HepG2 (cell line): ENCODE data around the gene NEK9. TPM values are rescaled to one million over a fixed set of nuclear protein-coding genes. Genes with fewer than 3 reads are reported as not detected.

Source experiments
- ATAC-seq: fragments of 200-7000 bp; cut with Tn5 transposase; 3 replicates; pipeline ENCODE4 v1.9.1; 2020; ENCODE audit warnings: mild to moderate bottlenecking, moderate library complexity
- BruUV-seq: library from RNA; stranded (reverse); fragments of 400-500 nt; replicated peaks from 2 replicates; lab custom pipeline; 2021; lab: Mats Ljungman, UMichigan
- CTCF ChIA-PET: fragments of 300-600 bp; formaldehyde crosslinking; extraction: SDS; loops from one replicate; lab custom pipeline; 2021; ENCODE audit warnings: low total read pairs, inconsistent platforms, low intra/inter-chr PET ratio; lab: Yijun Ruan, JAX
- POLR2A ChIA-PET: fragments of 350-600 bp; sonication (Branson Sonifier 250); formaldehyde crosslinking; loops from one replicate; lab custom pipeline; 2020; ENCODE audit warnings: antibody characterized with exemption, inconsistent platforms; lab: Yijun Ruan, JAX
- DNase-seq: peaks from one replicate; pipeline ENCODE4 v3.0.0-alpha.2; 2015; ENCODE audit warnings: low spot score
- FAIRE-seq: peaks from 3 replicates; lab custom pipeline; 2011; peaks lifted over from hg19 to GRCh38; lab: Jason Lieb, UNC
- H2AFZ ChIP-seq: one replicate; pipeline ENCODE4 v1.6.1; 2011; ENCODE audit warnings: low read length, inconsistent platforms
- H3K27ac ChIP-seq: fragments of 300-600 bp; 3 replicates; pipeline ENCODE4 v1.8.0; 2011; ENCODE audit warnings: mixed run types, mild to moderate bottlenecking, mixed read lengths, low read length, inconsistent platforms; ENCODE audit not compliant: insufficient read depth; ENCODE audit errors: extremely low read length
- H3K27me3 ChIP-seq, 2 experiments: fragments of 200-600 bp in 1 of 2; 2 replicates in 1 of 2; 3 replicates in 1 of 2; pipeline versions ENCODE4 v1.6.0 to v1.8.0; 2011; ENCODE audit warnings: low read length in 2 of 2, mild to moderate bottlenecking in 2 of 2, moderate library complexity in 2 of 2, inconsistent platforms in 1 of 2; ENCODE audit not compliant: insufficient read depth in 2 of 2, control insufficient read depth in 1 of 2
- H3K36me3 ChIP-seq, 2 experiments: fragments of 200-600 bp in 1 of 2; replicated peaks in 1 of 2; 2 replicates in 1 of 2; 3 replicates in 1 of 2; pipeline versions ENCODE4 v1.5.1 to v1.8.0; 2011; ENCODE audit warnings: low read length in 2 of 2, inconsistent platforms in 1 of 2; ENCODE audit not compliant: insufficient read depth in 2 of 2, control insufficient read depth in 1 of 2
- H3K4me1 ChIP-seq: 2 replicates; pipeline ENCODE4 v1.5.1; 2012; ENCODE audit warnings: low read length, inconsistent platforms; ENCODE audit not compliant: insufficient read depth
- H3K4me2 ChIP-seq: 2 replicates; pipeline ENCODE4 v1.6.0; 2011; ENCODE audit warnings: low read depth, low read length, inconsistent platforms
- H3K4me3 ChIP-seq, 3 experiments: fragments of 200-600 bp in 1 of 3; sonication (generic), shearing (Covaris generic) in 1 of 3; replicated peaks in 1 of 3; 2 replicates each; pipeline ENCODE4 v1.5.1; 2011 to 2016; ENCODE audit warnings: low read length in 3 of 3, inconsistent platforms in 2 of 3, low read depth in 2 of 3, mild to moderate bottlenecking in 2 of 3, control low read depth in 1 of 3, mixed read lengths in 1 of 3; ENCODE audit not compliant: insufficient read depth in 1 of 3
- H3K79me2 ChIP-seq: one replicate; pipeline ENCODE4 v1.6.1; 2011; ENCODE audit warnings: low read length, inconsistent platforms; ENCODE audit not compliant: insufficient read depth
- H3K9ac ChIP-seq: 2 replicates; pipeline ENCODE4 v1.6.0; 2011; ENCODE audit warnings: mild to moderate bottlenecking, low read depth, low read length, inconsistent platforms; ENCODE audit not compliant: insufficient read depth
- H3K9me3 ChIP-seq: 2 replicates; pipeline ENCODE4 v1.5.1; 2012; ENCODE audit warnings: mild to moderate bottlenecking, low read length
- H4K20me1 ChIP-seq: 2 replicates; pipeline ENCODE4 v1.6.0; 2011; ENCODE audit warnings: inconsistent platforms, mild to moderate bottlenecking, low read length, moderate library complexity; ENCODE audit not compliant: insufficient read depth
- HNF4G ChIP-seq, 2 experiments: sonication (generic) in 1 of 2; formaldehyde crosslinking in 1 of 2; IDR thresholded peaks; 2 replicates each; pipeline versions ENCODE4 v1.4.0 to v1.6.1; 2011 to 2020; ENCODE audit warnings: borderline replicate concordance in 2 of 2, low read depth in 2 of 2, mild to moderate bottlenecking in 2 of 2, low read length in 1 of 2, missing genetic modification reagents in 1 of 2, moderate library complexity in 1 of 2
- KDM5A ChIP-seq: fragments of 200-600 bp; sonication (generic); IDR thresholded peaks from 2 replicates; pipeline ENCODE4 v1.7.0; 2018; ENCODE audit warnings: antibody characterized with exemption, mild to moderate bottlenecking, low read length, borderline replicate concordance
- MXD4 ChIP-seq: IDR thresholded peaks from 2 replicates; pipeline ENCODE4 v1.6.1; 2016; ENCODE audit warnings: mild to moderate bottlenecking, missing biosample characterization, missing genetic modification reagents
- NFYC ChIP-seq: IDR thresholded peaks from 2 replicates; pipeline ENCODE4 v1.6.1; 2016; ENCODE audit warnings: missing genetic modification reagents, missing compliant biosample characterization
- PCBP2 ChIP-seq: fragments of 200-400 bp; formaldehyde crosslinking; optimal IDR thresholded peaks from 2 replicates; pipeline ENCODE3; 2018; ENCODE audit warnings: low read length, low read depth; ENCODE audit not compliant: poor library complexity, severe bottlenecking
- SPEN ChIP-seq: sonication (generic); formaldehyde crosslinking; IDR thresholded peaks from 2 replicates; pipeline ENCODE4 v1.5.1; 2020; ENCODE audit warnings: low read depth, mild to moderate bottlenecking, missing genetic modification reagents
- ZC3H4 ChIP-seq: sonication (generic); formaldehyde crosslinking; IDR thresholded peaks from 2 replicates; pipeline ENCODE4 v1.4.0; 2020; ENCODE audit warnings: missing genetic modification reagents, borderline replicate concordance
- ZNF275 ChIP-seq: sonication (generic); formaldehyde crosslinking; IDR thresholded peaks from 2 replicates; pipeline ENCODE4 v1.8.0; 2022; ENCODE audit warnings: missing genetic modification reagents, mild to moderate bottlenecking, inconsistent platforms, borderline replicate concordance
- ZNF414 ChIP-seq: sonication (generic); formaldehyde crosslinking; IDR thresholded peaks from 2 replicates; pipeline ENCODE4 v1.5.0; 2020; ENCODE audit warnings: missing genetic modification reagents
- ZNF616 ChIP-seq: sonication (generic); formaldehyde crosslinking; IDR thresholded peaks from 2 replicates; pipeline ENCODE4 v1.5.0; 2020; ENCODE audit warnings: low read depth, mild to moderate bottlenecking, missing genetic modification reagents
- ZNF652 ChIP-seq: IDR thresholded peaks from 2 replicates; pipeline ENCODE4 v1.6.1; 2016; ENCODE audit warnings: low read depth, borderline replicate concordance
- ZNF879 ChIP-seq: sonication (generic); formaldehyde crosslinking; IDR thresholded peaks from 2 replicates; pipeline ENCODE4 v1.8.1; 2023; ENCODE audit warnings: missing genetic modification reagents
- WGBS: methylation state at CpG from one replicate; pipeline ENCODE4 v1.1.6; 2017; ENCODE audit warnings: low lambda C conversion rate; 5-methylcytosine and 5-hydroxymethylcytosine counted together
- in situ Hi-C: cut with HindIII; loops from 2 replicates; pipeline ENCODE4 v1.10.0; 2017; ENCODE audit warnings: low pct_unique_long_range_greater_than_20kb; ENCODE audit not compliant: extremely low pct_ligation_motif_present
- intact Hi-C: fragments of 100-400 bp; cut with micrococcal nuclease; formaldehyde crosslinking; loops from one replicate; pipeline ENCODE4 v1.10.0; 2022; ENCODE audit not compliant: unreplicated experiment
- polyA plus RNA-seq, 8 experiments: library from polyadenylated mRNA; depleted of rRNA in 3 of 8; stranded (reverse) in 7 of 8; unstranded in 1 of 8; fragments of >200 nt; fragmentation: Illumina TruSeq in 4 of 8; extraction: Trizol in 4 of 8; gene quantifications; 2 replicates each; pipeline versions ENCODE4 v1.2.1 to v1.2.3, GENCODE V29; 2011 to 2016; ENCODE audit warnings: low read depth in 4 of 8, missing spikeins in 1 of 8, mixed read lengths in 1 of 8; ENCODE audit not compliant: insufficient read depth in 1 of 8
- total RNA-seq, 5 experiments: library from RNA; depleted of rRNA; stranded (reverse); fragments of >200 nt; fragmentation: Illumina TruSeq; extraction: Trizol; gene quantifications; 2 replicates each; pipeline ENCODE4 v1.2.3, GENCODE V29; 2016; ENCODE audit warnings: low read depth in 1 of 5
- TF ChIP-seq, protein P1 (sequence below): sonication (generic); formaldehyde crosslinking; IDR thresholded peaks from 2 replicates; pipeline ENCODE4 v1.4.0; 2020; ENCODE audit warnings: missing genetic modification reagents, mild to moderate bottlenecking, borderline replicate concordance
- TF ChIP-seq, protein P2 (sequence below): sonication (generic); formaldehyde crosslinking; IDR thresholded peaks from 2 replicates; pipeline ENCODE4 v1.8.0; 2023; ENCODE audit warnings: mild to moderate bottlenecking, missing genetic modification reagents
- TF ChIP-seq, protein P3 (sequence below), 2 experiments: sonication (generic) in 1 of 2; formaldehyde crosslinking in 1 of 2; IDR thresholded peaks; 2 replicates each; pipeline versions ENCODE4 v1.4.0 to v1.6.1; 2018 to 2020; ENCODE audit warnings: missing genetic modification reagents in 2 of 2, borderline replicate concordance in 1 of 2, low read depth in 1 of 2, mild to moderate bottlenecking in 1 of 2, missing biosample characterization in 1 of 2

Gene NEK9
- total and polyA plus RNA-seq, 2 of the 13 experiments (the other 11 are each of a cell fraction or from before 2014, with no cell fraction given) = 16.5 to 27.3 TPM

GRCh38 chr14:75132382-75133086 is 5.7 kb upstream of the NEK9 start:
- peak; percentile 94 for FAIRE-seq
- H3K79me2 ChIP-seq = peaks cover 6% of the 10 kb centered on the region
- intact Hi-C loops = loop anchor here (1.0 to 5.0 kb wide), 4 partner anchors 15 to 171 kb away; partner anchors contain the start of gene TMED10
- peak; percentile 77 for ATAC-seq
- TSS peak; percentile 55 for BruUV-seq
- H3K9ac ChIP-seq = no peak overlapping the region
- H4K20me1 ChIP-seq = no peaks in the 10 kb centered on the region
- ChIA-PET CTCF (interaction anchor here (2.2 to 4.2 kb wide), 2 partner anchors 163 to 170 kb away, joined by 24 to 40 read pairs; no protein-coding TSS in a partner anchor), POLR2A (interaction anchor here (0.6 kb wide), 1 partner anchor 830 kb away, joined by 3 read pairs; no protein-coding TSS in a partner anchor)
- H3K4me3 ChIP-seq = no peak overlapping the region
- peaks cover 13 to 17% of the 10 kb centered on the region in 2 experiments for H3K36me3 ChIP-seq
- H2AFZ ChIP-seq = no peak overlapping the region
- in situ Hi-C loops = loop anchor here (5.0 kb wide), 1 partner anchor 165 kb away; no protein-coding TSS in a partner anchor
- H3K27ac ChIP-seq = no peak overlapping the region
- H3K27me3 ChIP-seq = no peaks in the 10 kb centered on the region
- peaks cover 13% of the 10 kb centered on the region for H3K4me1 ChIP-seq
- 64% methylated on average over 4 of the region's 4 CpGs for WGBS
- H3K9me3 ChIP-seq = no peaks in the 10 kb centered on the region
- DNase-seq = peak; percentile 69
- H3K4me2 ChIP-seq = no peak overlapping the region
- TF ChIP-seq PCBP2 (no peak), SPEN (CRISPR knock-in tag) (no peak), KDM5A (peak; percentile 27; the same call in 1 of the 2 replicates), MXD4 (no peak), ZNF879 (CRISPR knock-in tag) (no peak), ZC3H4 (CRISPR knock-in tag) (no peak), ZNF616 (no peak), ZNF652 (CRISPR knock-in tag) (no peak), ZNF275 (CRISPR knock-in tag) (no peak), ZNF414 (no peak), NFYC (no peak), HNF4G (IDR thresholded peaks at IDR 0.05; ENCODE audit: borderline replicate concordance, low read depth, low read length) (no peak), HNF4G (CRISPR knock-in tag; IDR thresholded peaks at IDR 0.05; ENCODE audit: borderline replicate concordance, low read depth) (no peak)
- TF ChIP-seq, protein P1, sequence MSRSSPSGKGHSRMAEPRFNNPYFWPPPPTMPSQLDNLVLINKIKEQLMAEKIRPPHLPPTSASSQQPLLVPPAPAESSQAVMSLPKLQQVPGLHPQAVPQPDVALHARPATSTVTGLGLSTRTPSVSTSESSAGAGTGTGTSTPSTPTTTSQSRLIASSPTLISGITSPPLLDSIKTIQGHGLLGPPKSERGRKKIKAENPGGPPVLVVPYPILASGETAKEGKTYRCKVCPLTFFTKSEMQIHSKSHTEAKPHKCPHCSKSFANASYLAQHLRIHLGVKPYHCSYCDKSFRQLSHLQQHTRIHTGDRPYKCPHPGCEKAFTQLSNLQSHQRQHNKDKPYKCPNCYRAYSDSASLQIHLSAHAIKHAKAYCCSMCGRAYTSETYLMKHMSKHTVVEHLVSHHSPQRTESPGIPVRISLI (CRISPR knock-in tag) = peak; percentile 31; the same call in 1 of the 2 replicates
- TF ChIP-seq, protein P2, sequence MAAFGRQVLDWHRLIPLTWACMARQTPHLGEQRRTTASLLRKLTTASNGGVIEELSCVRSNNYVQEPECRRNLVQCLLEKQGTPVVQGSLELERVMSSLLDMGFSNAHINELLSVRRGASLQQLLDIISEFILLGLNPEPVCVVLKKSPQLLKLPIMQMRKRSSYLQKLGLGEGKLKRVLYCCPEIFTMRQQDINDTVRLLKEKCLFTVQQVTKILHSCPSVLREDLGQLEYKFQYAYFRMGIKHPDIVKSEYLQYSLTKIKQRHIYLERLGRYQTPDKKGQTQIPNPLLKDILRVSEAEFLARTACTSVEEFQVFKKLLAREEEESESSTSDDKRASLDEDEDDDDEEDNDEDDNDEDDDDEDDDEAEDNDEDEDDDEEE = no peak
- TF ChIP-seq, protein P3, sequence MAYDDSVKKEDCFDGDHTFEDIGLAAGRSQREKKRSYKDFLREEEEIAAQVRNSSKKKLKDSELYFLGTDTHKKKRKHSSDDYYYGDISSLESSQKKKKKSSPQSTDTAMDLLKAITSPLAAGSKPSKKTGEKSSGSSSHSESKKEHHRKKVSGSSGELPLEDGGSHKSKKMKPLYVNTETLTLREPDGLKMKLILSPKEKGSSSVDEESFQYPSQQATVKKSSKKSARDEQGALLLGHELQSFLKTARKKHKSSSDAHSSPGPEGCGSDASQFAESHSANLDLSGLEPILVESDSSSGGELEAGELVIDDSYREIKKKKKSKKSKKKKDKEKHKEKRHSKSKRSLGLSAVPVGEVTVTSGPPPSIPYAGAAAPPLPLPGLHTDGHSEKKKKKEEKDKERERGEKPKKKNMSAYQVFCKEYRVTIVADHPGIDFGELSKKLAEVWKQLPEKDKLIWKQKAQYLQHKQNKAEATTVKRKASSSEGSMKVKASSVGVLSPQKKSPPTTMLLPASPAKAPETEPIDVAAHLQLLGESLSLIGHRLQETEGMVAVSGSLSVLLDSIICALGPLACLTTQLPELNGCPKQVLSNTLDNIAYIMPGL (CRISPR knock-in tag; IDR thresholded peaks at IDR 0.05; ENCODE audit: borderline replicate concordance in 1 of 2, low read depth in 1 of 2) = peak in 1 of 2 experiments; percentile 23; a peak in 1 of 4 replicates
